MM.1S (cell line): ENCODE data around the gene OSBP2.

Source experiments
- CTCF ChIP-seq: fragments of 300-600 bp; sonication (generic); IDR thresholded peaks from 2 replicates; pipeline ENCODE4 v1.5.1; 2016; ENCODE audit warnings: antibody characterized with exemption, low read length, mixed read lengths
- EZH2 ChIP-seq: fragments of 300-600 bp; sonication (generic); optimal IDR thresholded peaks from 2 replicates; pipeline ENCODE3; 2017; ENCODE audit warnings: low read depth, mild to moderate bottlenecking, antibody characterized with exemption, low read length, mixed read lengths
- EZH2phosphoT487 ChIP-seq: fragments of 300-600 bp; sonication (generic); IDR thresholded peaks from 2 replicates; pipeline ENCODE4 v1.6.1; 2018; ENCODE audit warnings: antibody characterized with exemption, low read length

- no peak for TF ChIP-seq EZH2
- TF ChIP-seq CTCF: no peak
- no peak for TF ChIP-seq EZH2phosphoT487
These were observed 97.8 kb downstream of the OSBP2 start for GRCh38 chr22:30792456-30792855.
